NCI-H2227 (cell line): ENCODE data around the gene IL36B.

Source experiments
- DNase-seq: peaks from one replicate; lab custom pipeline; 2025; ENCODE audit not compliant: unreplicated experiment; lab: John Stamatoyannopoulos, UW

The IL36B gene

DNA sequence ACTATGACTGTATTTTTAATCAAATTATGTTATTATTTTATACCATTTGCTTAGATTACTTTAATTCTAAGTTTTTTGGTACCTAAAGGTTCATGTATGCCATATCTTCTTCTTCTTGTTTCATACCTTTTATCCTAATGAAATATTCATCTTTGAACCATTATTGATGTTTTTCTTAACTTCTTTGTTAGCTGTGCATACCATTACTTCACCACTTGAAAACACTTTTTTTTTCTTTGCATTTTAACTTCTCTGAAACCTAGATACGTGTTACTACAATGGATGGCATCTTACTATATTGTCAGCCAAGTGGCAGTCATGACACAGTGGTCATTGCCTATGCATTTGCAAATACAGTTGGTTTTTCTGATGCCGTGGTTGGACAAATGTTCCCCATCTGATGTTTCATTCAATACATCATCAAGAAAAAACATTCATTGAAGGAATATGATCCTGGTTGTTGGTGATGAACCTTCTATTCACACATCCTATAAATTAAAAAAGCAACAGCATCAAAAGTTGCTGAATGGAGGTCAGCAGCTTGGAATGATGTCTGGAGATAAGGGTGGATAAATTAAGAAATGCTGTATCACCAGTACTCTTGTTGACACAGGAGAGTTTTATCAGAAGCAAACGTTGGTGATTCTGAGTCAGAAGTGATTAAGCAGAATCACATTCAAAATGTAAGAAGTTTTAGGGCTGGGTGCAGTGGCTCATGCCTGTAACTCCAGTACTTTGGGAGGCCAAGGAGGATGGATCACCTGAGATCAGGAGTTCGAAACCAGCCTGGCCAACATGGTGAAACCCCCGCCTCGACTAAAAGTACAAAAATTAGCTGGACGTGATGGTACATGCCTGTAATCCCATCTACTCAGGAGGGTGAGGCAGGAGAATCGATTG, 40.0 kb downstream of the IL36B start:
- DNase-seq: no peak

- no peak for DNase-seq
Measured at GRCh38 chr2:113011108-113011507, 41.6 kb downstream of the IL36B start.

DNA sequence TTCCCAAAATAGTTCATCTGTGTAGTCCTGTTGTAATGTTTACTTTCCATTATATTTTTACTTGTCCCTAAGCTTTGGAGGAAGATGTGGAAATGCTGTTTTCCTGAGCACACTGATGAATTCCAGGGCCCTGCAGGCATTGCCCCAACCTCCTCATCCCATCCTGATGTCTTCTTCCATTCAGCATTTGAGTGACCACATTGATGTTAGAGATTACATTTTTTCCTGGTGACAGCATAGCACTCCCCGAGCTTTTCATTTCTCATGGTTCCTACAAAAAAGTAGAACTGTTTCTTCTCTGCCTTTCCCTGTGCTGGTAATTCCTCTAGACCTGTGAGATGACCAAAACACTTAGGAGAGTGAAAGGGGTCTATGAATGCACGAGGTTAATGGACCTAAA, 42.6 kb downstream of the IL36B start:
- DNase-seq: no peak

- no peak for DNase-seq
Measured at GRCh38 chr2:113009622-113010021, 43.0 kb downstream of the IL36B start.

DNA sequence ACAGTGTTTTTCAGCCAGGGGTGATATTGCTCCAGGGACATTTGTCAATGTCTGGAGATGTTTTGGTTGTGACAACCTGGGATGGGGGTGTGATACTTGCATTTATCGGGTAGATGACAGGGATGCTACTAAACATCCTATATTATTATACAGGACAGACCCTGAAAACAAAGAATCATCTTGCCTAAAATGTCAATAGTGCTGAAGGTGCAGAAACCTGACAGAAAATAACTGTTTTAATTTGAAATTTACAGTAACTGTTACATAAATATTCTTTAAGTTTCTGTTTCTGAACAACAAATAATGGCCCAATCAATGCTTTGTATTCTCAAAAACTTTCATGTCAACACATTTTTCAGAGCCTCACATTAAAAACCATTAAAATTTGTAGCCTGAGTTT, 45.4 kb downstream of the IL36B start:
- no peak for DNase-seq

DNA sequence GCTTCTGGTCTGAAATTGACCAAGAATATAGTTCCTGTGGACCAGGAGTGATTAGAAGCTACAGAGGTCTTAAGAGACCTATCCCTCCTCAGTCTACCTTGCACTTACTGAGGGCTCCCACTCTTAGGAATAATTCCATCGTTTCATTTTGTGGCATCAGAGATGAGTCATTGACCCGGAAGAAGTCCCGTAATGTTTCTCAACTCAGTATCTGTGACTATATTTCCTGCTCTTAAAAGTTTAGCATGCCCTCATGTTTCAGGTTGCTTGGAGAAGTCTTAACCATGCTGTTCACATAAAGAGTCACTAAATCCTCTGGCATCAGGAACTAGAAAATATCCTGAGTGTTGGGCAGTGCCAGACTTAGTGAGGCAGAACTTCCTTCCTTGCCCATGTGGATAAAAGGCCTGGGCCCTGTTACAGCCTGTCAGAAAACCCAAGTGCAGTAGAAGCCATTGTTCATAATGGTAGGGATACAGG, 47.6 kb downstream of the IL36B start, which contains the start of gene IL36A:
TSS of gene IL36A (plus strand) at position 430 of the 480 bp plus-strand sequence. CDS start 413 bp downstream, outside the sequence.
- no peak for DNase-seq

DNA sequence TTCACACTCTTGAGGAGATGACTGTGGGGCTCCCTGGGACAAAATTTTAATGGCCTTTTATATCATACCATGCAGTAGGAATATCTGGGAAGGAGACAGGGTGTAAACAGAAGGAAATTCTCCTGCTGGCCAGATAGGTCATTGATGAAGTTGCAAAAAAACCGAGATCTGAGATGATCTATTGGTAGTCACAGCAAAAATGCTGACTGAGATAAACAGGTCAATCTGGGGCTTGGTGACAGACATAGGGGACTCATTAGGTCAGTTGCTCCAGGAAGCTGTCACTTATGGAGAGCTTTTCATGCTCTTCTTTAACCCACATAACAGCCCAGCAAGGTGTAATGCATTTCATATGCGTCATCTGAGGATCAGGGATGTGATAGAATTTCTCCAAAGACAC, 50.0 kb downstream of the IL36B start:
- no peak for DNase-seq

DNA sequence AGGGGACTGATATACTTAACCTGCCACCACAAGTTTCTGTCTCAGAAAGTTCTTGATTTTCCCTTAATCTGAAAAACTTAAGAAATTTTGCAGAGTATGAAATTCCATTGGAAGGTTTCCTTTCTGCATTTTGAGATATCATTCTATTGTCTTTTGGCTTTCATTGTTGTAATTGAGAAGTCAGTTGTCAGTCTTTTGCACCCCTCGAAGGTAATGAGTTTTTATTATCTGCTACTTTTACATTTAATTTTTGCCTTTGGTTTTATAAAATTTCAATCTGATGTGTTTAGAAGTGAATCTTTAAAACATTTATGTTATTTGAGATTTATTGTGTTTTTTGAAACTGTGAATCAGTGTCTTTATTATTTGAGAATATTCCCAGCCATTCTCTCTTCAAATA, 52.2 kb downstream of the IL36B start:
- DNase-seq: no peak

DNA sequence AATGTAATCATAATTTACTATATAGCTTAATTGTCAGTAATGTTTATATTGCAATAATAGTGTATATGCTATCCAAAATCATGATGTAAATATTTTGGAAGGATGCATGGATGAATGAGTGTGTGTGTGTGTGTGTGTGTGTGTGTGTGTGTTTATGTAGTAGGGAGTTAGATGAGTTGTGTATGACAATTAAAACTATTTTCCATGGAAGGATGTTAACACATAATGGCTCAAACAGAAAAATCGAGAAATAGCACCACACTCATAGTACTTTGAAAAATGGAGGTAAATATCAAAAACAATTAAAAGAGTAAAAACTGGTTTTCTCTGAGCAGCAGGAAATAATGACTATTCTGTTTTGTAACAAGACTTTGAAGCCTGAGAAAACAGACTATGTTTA, 55.5 kb downstream of the IL36B start:
- no peak for DNase-seq

DNA sequence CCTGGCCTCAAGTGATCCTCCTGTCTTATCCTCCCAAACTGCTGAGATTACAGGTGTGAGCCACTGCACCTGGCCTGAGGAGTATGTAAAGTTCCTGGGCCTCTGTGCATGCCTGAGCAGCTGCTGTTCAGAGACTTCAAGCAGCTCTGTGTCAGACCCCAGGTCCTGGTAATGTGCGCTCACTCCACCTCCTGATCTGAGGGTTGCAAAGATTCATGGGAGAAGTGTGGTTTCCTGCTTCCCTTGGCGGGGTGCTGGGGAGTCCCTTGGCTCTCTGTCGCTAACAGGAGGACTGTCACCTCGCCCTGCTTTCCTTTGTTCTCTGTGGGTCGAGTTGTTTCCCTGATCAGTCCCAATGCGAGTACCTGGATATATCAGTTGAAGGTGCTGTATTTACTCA, 56.0 kb downstream of the IL36B start:
- DNase-seq: no peak

DNA sequence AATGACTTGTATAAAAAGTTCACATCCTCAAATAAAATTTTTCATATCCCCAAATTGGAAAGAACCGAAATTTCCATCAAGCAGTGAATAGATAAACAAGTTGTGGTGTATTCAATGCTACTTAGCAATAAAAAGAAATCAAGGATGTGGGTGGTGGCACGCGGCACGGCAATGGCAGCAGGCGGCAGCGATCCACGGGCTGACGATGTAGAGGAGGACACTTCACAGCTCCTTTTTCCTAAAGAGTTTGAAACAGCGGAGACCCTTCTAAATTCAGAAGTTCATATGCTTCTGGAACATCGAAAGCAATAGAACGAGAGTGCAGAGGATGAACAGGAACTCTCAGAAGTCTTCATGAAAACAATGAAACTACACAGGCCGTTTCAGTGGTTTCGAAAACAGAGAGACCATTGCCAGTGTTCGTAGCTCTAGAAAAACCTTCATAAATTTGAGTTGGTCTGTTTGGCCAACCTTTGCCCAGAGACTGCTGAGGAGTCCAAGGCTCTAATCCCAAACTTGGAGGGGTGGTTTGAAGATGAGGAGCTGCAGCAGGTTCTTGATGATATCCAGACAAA, 57.2 kb downstream of the IL36B start:
- DNase-seq: no peak

- no peak for DNase-seq
Measured at GRCh38 chr2:112994648-112995047, 58.0 kb downstream of the IL36B start.

DNA sequence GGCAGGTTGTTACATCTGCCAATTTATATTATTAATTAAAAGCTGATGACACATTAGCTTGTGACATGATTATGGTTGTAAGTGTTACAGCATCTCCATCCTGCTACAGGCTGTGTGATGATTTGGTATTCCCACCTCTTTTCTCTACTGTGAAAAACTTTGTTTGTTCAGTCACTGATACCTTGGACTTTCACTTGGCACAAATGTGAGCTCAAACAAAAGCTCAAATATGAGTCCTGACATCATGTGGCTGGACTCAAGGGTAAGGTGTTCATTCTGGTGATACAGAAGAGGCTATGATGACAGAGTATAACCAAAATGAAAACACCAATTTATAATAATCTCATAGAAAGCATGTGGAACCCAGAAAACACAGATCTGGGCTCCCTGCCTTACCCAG, 58.8 kb downstream of the IL36B start:
- no peak for DNase-seq

DNA sequence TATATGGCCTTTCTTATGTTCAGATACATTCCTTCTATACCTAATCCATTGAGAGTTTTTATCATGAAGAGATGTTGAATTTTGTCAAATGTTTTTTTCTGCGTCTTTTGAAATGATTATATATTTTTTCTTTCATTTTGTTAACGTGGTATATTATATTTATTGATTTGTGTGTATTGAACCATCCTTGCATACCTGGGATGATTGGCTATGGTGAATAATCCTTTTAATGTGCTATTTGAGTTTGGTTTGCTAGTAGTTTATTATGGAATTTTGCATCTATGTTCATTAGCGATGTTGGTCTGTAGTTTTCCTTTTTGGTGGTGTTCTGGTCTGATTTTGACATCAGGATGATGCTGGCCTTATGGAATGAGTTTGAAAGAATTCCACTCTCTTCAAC, 63.1 kb downstream of the IL36B start:
- no peak for DNase-seq

DNA sequence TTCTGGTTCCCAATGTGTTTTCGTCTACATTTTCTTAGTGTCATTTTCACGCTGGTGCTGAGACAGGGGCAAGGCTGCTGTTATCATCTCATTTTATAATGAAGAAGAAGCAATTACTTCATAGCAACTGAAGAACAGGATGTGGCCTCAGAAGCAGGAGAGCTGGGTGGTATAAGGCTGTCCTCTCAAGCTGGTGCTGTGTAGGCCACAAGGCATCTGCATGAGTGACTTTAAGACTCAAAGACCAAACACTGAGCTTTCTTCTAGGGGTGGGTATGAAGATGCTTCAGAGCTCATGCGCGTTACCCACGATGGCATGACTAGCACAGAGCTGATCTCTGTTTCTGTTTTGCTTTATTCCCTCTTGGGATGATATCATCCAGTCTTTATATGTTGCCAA, 67.6 kb downstream of the IL36B start:
- DNase-seq: no peak

GRCh38 chr2:112980537-112980936, 72.1 kb downstream of the IL36B start:
- DNase-seq: no peak

GRCh38 chr2:112979731-112980130, 72.9 kb downstream of the IL36B start:
- DNase-seq: no peak

DNA sequence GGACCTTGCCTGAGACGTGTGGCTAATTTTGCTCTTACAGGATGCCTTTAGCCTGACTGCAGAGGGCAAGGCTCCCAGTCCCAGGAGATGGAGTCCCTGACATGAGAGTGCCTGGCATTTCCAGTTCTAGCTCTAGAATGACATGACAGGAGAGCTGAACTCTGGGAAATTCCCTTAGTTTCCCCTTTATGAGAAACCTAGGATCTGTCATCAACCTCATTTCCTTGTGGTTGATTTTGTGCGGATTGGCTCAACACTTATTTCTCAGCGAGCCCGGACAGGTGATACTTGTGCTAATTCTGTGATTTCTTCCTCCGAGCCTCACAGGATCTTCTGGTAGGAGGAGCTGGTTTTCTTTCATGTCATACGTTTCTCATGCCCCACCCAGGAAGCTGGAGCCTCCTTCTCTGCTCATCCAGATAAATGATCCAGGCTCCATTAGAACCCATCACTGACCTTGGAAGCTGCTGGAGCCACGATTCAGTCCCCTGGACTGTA, 75.1 kb downstream of the IL36B start, which contains the start of gene IL36G:
TSS of gene IL36G (plus strand) at position 448 of the 498 bp plus-strand sequence. CDS start 633 bp downstream, outside the sequence.
- DNase-seq: no peak
